Upper lobe of left lung (tissue), 4 donors: ENCODE results near the gene CTH.
"Not testable (repeated sequence)": the region's sequence is repeated elsewhere in the genome, so short reads cannot be mapped to it uniquely, and the experiment has no call there.

Source experiments
- EP300 ChIP-seq, 4 donors: sonication (generic); formaldehyde crosslinking; IDR thresholded peaks; one replicate each; pipeline ENCODE4 v1.5.1; 2017; ENCODE audit warnings: antibody characterized with exemption in 4 of 4, control low read depth in 2 of 4
- POLR2A ChIP-seq, 4 donors: fragments of 450-650 bp; IDR thresholded peaks; one replicate each; pipeline ENCODE4 v1.5.1; 2016 to 2017; ENCODE audit warnings: antibody characterized with exemption in 4 of 4, mild to moderate bottlenecking in 2 of 4
- POLR2AphosphoS5 ChIP-seq, 2 donors: sonication (generic); formaldehyde crosslinking; IDR thresholded peaks; one replicate each; pipeline ENCODE4 v1.5.1; 2017; ENCODE audit warnings: antibody characterized with exemption in 2 of 2
- TF ChIP-seq, protein P1 (sequence below), 6 experiments: fragments of 450-650 bp in 4 of 6; fragments of 200-600 bp in 2 of 6; sonication (generic) in 2 of 6; IDR thresholded peaks; one replicate each; pipeline ENCODE4 v1.5.1; 2016 to 2019; ENCODE audit warnings: antibody characterized with exemption in 6 of 6

DNA sequence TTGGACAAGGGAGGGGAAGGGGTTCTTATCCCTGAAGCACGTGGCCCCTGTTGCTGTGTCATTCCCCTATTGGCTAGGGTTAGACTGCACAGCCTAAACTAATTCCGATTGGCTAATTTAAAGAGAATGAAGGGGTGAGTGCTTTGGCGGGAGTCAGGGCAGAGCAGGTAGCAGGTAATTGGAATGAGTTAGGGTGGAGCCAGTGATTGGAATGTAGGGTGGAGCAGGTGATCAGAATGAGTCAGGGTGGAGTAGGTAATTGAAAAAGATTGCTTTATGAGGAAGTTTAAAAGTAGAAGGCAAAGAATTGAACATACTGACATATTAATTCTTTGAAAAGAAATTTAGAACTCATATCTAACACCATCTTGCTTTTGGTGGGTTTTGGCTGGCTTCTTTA is 44.1 kb upstream of the CTH start:
- TF ChIP-seq POLR2A, POLR2AphosphoS5, EP300 (IDR thresholded peaks at IDR 0.05): not testable (repeated sequence)
- TF ChIP-seq, protein P1, sequence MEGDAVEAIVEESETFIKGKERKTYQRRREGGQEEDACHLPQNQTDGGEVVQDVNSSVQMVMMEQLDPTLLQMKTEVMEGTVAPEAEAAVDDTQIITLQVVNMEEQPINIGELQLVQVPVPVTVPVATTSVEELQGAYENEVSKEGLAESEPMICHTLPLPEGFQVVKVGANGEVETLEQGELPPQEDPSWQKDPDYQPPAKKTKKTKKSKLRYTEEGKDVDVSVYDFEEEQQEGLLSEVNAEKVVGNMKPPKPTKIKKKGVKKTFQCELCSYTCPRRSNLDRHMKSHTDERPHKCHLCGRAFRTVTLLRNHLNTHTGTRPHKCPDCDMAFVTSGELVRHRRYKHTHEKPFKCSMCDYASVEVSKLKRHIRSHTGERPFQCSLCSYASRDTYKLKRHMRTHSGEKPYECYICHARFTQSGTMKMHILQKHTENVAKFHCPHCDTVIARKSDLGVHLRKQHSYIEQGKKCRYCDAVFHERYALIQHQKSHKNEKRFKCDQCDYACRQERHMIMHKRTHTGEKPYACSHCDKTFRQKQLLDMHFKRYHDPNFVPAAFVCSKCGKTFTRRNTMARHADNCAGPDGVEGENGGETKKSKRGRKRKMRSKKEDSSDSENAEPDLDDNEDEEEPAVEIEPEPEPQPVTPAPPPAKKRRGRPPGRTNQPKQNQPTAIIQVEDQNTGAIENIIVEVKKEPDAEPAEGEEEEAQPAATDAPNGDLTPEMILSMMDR (IDR thresholded peaks at IDR 0.05) = not testable (repeated sequence)
